Measurements from ENCODE around the gene RPL35.

GRCh38 chr9:124818431-124819281 is 43.1 kb downstream of the RPL35 start:
- TF ChIP-seq GATA2 (IDR thresholded peaks at IDR 0.05; ENCODE audit: low read depth, low read length): peak; percentile 94
- no peak for TF ChIP-seq GATA3 (IDR thresholded peaks at IDR 0.05; ENCODE audit: low read depth, low read length)
